Measurements from ENCODE around the gene RAB7A. TPM values are rescaled to one million over a fixed set of nuclear protein-coding genes. Genes with fewer than 3 reads are reported as not detected.

Gene RAB7A
- total RNA-seq, 1 donor from 2014 or later = 122 TPM

DNA sequence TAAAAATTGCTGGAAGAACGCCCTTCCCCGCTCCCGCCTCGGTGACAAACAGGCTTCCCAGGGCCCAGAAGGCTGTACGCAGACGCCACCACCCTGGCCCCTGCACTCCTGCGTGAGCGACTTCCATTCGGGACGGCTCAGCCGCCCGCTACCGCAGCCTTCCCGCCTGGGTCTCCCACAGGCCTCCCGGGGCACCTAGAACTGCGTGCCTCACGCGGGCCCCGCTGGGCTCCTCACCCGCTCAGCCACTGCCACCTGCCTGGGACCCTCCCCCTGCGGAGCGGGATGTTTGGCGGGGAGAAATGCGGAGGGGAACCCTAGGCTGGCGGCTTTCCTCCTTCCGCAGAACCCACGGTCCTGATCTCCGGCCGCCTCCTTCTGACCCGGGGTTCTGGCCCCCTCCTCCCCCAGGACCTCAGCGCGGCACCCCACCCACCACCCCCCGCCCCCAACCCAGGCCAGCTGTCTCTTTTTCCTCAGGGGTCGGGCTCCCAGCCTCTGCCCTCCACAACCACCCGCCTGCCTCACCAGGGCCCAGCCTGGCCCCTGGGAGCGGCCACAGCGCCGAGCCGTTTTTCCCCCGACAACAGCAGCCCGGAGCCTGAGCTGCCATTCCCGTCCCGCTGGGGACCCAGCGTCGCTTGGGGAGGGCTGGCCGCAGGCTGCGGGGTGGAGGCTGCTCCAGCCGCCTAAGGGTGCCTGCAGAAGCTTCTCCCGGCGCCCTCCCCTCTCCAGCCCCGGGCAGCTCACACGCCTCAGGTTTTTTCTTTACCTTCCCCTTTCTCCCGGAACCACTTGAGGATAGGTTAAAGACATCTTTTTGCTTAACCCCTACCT is 27.6 kb upstream of the RAB7A start:
- Histone ChIP-seq H3K36me3 (no peaks in the 10 kb centered on the region), H3K27ac (peak overlapping the region; percentile 83), H3K4me3 (peak overlapping the region; percentile 61 to 67), H3K4me1 (peaks cover 9% of the 10 kb centered on the region), H3K9me3 (no peaks in the 10 kb centered on the region), H3K27me3 (no peaks in the 10 kb centered on the region)
- no peak for DNase-seq (ENCODE audit: extremely low spot score in 2 of 2)
- intact Hi-C loops (cut with DNase I) = no loop called here
- peak in 1 of 2 donors; percentile 31 for TF ChIP-seq POLR2AphosphoS5 (IDR thresholded peaks at IDR 0.05; ENCODE audit: insufficient read depth in 1 of 2, low read depth in 1 of 2)
- TF ChIP-seq, protein P1, sequence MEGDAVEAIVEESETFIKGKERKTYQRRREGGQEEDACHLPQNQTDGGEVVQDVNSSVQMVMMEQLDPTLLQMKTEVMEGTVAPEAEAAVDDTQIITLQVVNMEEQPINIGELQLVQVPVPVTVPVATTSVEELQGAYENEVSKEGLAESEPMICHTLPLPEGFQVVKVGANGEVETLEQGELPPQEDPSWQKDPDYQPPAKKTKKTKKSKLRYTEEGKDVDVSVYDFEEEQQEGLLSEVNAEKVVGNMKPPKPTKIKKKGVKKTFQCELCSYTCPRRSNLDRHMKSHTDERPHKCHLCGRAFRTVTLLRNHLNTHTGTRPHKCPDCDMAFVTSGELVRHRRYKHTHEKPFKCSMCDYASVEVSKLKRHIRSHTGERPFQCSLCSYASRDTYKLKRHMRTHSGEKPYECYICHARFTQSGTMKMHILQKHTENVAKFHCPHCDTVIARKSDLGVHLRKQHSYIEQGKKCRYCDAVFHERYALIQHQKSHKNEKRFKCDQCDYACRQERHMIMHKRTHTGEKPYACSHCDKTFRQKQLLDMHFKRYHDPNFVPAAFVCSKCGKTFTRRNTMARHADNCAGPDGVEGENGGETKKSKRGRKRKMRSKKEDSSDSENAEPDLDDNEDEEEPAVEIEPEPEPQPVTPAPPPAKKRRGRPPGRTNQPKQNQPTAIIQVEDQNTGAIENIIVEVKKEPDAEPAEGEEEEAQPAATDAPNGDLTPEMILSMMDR (IDR thresholded peaks at IDR 0.05) = no peak
- TF ChIP-seq POLR2A (IDR thresholded peaks at IDR 0.05) = no peak

DNA sequence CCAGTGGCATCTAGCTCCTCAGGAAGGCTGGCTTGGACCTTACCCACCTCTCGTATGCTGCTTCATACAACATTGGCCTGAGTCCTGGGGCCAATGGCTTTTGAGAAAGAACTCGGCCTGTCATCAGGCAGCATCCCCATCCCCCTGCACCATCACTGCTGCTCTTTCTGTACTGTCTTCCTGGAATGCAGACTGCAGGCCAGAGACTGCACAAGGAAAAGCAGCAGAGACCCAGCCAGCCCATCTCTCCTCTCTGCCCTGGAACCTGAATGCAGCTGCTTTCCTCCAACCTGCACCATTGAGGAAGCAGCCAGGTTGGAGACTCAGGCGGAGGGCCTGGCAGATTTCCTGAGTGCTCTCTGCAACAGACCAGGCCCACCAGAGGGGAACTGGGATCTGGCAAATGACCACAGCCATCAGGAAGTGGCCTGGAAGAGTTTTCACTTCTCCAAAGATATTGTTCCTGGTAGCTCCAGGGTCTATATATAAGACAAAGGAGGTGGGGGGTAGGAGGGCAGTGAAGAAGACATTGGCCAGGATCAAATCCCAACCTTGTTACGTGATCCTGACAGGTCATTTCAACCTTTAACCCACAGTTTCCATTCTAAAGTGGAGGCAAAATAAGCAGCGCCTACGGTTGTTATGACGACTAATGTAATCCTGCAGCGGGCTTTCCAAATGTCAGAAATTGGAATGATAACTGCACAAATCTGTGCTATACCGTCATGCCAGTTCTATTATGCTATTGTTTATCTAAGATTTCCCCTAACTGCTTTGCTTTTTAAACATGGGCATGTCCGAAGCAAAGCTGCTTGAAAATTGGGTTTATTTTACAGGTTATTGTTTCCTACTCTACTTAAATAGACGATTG is 24.4 kb upstream of the RAB7A start:
- TF ChIP-seq, protein P1 (IDR thresholded peaks at IDR 0.05) = no peak
- TF ChIP-seq POLR2AphosphoS5 (IDR thresholded peaks at IDR 0.05; ENCODE audit: insufficient read depth in 1 of 2, low read depth in 1 of 2) (no peak), POLR2A (IDR thresholded peaks at IDR 0.05) (no peak)
- H3K4me1 ChIP-seq = peaks cover 9% of the 10 kb centered on the region
- no peak overlapping the region for H3K4me3 ChIP-seq
- DNase-seq (ENCODE audit: extremely low spot score in 2 of 2) = no peak
- H3K27ac ChIP-seq = no peak overlapping the region
- intact Hi-C loops (cut with DNase I) = no loop called here
- H3K36me3 ChIP-seq = no peaks in the 10 kb centered on the region
- no peaks in the 10 kb centered on the region for H3K9me3 ChIP-seq
- H3K27me3 ChIP-seq = no peaks in the 10 kb centered on the region

DNA sequence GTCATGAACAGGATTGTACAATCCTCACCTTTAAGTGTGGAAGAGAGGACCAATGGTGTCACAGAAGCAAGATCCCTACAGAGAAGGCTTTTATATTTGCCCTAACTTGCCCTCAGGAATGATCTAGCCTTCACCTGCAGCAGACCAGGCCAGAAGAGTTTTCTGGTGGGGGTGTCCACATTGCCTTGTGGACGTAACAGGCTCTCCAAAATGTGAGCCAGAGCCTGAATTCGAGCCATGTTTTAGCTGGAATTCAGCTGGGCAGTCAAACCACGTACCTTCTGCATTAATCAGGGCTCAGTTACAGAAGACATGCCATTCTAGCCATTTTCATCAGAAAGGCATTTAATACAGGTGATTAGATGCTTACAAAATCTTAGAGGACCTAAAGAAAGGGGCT is 23.6 kb upstream of the RAB7A start:
- H3K27ac ChIP-seq = no peak overlapping the region
- no peak overlapping the region for H3K4me3 ChIP-seq
- DNase-seq (ENCODE audit: extremely low spot score in 2 of 2) = no peak
- H3K4me1 ChIP-seq = peaks cover 9% of the 10 kb centered on the region
- TF ChIP-seq POLR2A (IDR thresholded peaks at IDR 0.05) (no peak), POLR2AphosphoS5 (IDR thresholded peaks at IDR 0.05; ENCODE audit: insufficient read depth in 1 of 2, low read depth in 1 of 2) (no peak)
- TF ChIP-seq, protein P1 (IDR thresholded peaks at IDR 0.05) = no peak
- H3K9me3 ChIP-seq = no peaks in the 10 kb centered on the region
- H3K27me3 ChIP-seq = no peaks in the 10 kb centered on the region
- H3K36me3 ChIP-seq = no peaks in the 10 kb centered on the region
- intact Hi-C loops (cut with DNase I) = no loop called here

DNA sequence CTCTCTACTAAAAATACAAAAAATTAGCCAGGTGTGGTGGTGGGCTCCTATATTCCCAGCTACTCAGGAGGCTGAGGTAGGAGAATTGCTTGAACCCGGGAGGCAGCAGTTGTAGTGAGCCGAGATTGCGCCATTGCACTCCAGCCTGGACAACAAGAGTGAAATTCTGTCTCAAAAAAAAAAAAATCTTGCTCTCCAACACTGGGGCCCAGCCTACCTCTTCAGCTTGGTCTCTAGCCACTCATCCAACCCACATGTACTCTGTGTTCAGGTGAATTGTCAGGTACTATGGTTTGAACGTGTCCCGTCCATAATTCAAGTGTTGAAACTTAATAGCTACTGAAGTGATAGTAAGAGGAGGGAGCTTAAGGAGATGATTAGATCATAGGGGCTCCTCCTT is 22.4 kb upstream of the RAB7A start:
- H3K36me3 ChIP-seq = no peaks in the 10 kb centered on the region
- no peak for DNase-seq (ENCODE audit: extremely low spot score in 2 of 2)
- H3K9me3 ChIP-seq = no peaks in the 10 kb centered on the region
- H3K4me1 ChIP-seq = peaks cover 2% of the 10 kb centered on the region
- no peak overlapping the region for H3K4me3 ChIP-seq
- TF ChIP-seq POLR2A (IDR thresholded peaks at IDR 0.05) = no peak
- TF ChIP-seq, protein P1 (IDR thresholded peaks at IDR 0.05) = no peak
- no peaks in the 10 kb centered on the region for H3K27me3 ChIP-seq
- intact Hi-C loops (cut with DNase I) = no loop called here
- H3K27ac ChIP-seq = no peak overlapping the region
